ENCODE data around the gene PRMT5.

Gene PRMT5

DNA sequence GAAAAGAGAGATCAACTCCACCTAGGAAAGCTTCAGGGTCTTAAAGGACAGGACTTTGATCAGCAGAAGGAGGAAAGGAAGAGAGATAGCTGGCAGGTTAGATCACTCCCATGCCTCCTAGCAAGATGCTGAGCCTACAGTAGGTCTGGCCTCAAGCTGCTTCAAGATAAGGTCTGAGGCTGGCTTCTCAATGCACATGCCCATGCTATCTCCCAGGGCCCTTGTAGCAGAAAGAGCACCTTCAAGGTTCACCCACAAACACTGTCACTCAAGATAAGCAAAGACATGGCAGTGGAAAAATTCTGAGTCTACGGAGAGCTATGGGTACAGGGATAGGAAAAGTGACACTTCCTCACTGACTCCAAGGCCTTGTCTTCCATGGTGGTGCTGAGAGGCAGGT is 31.8 kb downstream of the PRMT5 start:
- no peak for DNase-seq (ENCODE audit: low read depth)

DNA sequence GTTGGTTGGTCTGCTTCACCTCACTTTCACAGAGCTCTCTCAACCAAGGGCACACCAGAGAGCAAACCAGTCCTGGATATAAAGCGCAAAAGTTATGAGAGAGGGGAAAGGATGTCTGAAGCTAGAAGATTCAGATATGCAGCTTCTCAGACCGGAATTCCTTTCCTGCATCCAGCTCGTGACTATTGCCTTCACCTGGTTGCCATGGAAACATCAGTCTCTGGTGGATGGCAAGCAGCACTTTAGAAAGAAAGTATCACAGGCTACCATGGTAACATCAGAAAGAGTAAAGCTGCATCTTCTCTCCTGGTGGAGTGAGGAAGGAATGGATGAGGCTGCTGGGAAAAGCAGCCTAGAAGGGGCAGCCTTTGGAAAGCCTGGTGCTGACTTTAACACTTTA is 32.4 kb downstream of the PRMT5 start:
- DNase-seq (ENCODE audit: low read depth): no peak

- DNase-seq (ENCODE audit: low read depth): no peak
Observed at GRCh38 chr14:22896356-22896755, 32.8 kb downstream of the PRMT5 start.

- DNase-seq (ENCODE audit: low read depth): no peak
Observed at GRCh38 chr14:22895402-22895801, 33.8 kb downstream of the PRMT5 start.

DNA sequence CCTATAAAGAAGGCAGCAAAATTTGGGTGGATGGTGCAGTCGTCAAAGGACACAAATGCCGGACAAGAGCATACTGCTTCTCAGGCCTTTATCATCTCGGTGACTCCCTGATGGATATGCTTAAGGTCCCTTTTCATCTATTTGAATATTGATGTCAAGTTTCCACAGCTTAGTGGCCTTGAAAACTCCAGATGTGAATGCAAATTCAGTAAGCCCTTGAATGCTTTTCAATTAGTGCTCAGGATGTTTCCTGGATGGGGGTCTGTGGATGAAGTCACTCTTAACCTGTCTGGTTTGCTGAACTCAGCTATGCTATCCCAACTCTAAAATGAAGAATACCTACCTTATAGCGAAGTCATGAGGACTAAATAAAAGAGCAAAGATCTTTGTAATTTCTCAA is 35.5 kb downstream of the PRMT5 start:
- DNase-seq (ENCODE audit: low read depth): no peak

- DNase-seq (ENCODE audit: low read depth): no peak
Observed at GRCh38 chr14:22892488-22892887, 36.7 kb downstream of the PRMT5 start.

GRCh38 chr14:22890416-22890815 is 38.8 kb downstream of the PRMT5 start:
- no peak for DNase-seq (ENCODE audit: low read depth)

DNA sequence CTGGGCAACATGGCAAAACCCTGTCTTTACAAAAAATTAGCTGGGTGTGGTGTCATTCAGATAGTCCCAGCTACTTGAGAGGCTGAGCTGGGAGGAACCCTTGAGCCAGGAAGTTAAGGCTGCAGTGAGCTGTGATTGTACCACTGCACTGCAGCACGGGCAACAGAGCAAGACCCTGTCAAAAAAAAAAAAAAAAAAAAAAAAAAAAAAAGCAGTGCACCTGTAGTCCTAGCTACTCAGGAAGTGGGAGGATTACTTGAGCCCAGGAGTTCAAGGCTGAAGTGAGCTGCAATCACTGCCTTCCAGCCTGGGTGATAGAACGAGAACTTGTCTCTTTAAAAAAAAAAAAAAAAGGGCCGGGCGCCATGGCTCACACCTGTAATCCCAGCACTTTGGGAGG is 40.5 kb downstream of the PRMT5 start:
- DNase-seq (ENCODE audit: low read depth): no peak

- no peak for DNase-seq (ENCODE audit: low read depth)
Observed at GRCh38 chr14:22887990-22888378, 41.2 kb downstream of the PRMT5 start.

- peak; percentile 17 for DNase-seq (ENCODE audit: low read depth)
Observed at GRCh38 chr14:22887260-22887989, 41.8 kb downstream of the PRMT5 start.

DNA sequence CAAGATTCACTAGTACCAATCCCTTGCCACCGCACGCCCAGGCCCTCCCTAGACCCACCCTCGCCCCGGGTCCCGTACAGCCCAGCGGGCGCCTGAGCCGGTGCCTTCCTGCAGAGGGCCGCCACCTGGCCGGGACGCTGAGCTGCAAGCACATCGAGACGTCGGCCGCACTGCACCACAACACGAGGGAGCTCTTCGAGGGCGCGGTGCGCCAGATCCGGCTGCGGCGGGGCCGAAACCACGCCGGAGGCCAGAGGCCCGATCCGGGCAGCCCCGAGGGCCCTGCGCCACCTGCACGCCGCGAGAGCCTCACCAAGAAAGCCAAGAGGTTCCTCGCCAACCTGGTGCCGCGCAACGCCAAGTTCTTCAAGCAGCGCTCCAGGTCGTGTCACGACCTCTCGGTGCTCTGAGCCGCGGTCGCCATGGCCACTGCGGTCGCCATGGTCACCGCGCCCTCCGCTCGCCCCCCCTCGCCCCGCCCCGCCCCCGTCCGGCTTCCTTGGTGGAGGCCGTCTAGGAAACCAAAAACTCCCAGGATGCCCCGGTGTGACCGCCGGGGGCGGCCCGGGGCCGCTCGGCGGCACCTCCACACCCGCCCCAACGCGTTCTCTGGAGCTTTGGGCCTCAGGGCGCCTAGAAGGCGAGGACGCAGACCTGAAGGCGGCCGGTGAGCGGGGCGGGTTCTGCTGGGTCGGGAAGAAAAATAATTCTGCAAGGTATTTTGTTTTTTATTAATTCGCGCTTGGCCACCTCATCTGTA is 42.5 kb downstream of the PRMT5 start:
- DNase-seq (ENCODE audit: low read depth): peak; percentile 75

DNA sequence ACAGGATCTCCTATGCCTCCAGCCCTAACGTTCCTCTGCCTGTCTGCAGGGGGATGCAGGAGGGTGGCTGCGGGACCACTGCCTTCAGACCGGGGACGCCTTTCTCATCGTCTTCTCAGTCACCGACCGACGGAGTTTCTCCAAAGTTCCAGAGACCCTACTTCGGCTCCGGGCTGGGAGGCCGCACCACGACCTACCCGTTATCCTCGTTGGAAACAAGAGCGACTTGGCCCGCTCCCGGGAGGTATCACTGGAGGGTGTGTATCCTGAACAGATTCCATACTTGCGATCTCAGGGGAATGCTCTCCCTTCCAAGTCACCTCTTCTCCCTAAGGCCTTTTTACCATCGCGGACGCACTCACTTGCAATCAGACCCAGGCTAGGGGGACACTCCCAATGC is 43.2 kb downstream of the PRMT5 start:
- DNase-seq (ENCODE audit: low read depth): no peak

- DNase-seq (ENCODE audit: low read depth): no peak
Observed at GRCh38 chr14:22884738-22885523, 44.2 kb downstream of the PRMT5 start.

- DNase-seq (ENCODE audit: low read depth): no peak
Observed at GRCh38 chr14:22884076-22884737, 45.0 kb downstream of the PRMT5 start.

GRCh38 chr14:22883173-22883976 is 45.8 kb downstream of the PRMT5 start, which contains the start of gene REM2:
REM2 (plus strand) TSS chr14:22883222; CDS start chr14:22883288, 66 bp downstream.
- no peak for DNase-seq (ENCODE audit: low read depth)

DNA sequence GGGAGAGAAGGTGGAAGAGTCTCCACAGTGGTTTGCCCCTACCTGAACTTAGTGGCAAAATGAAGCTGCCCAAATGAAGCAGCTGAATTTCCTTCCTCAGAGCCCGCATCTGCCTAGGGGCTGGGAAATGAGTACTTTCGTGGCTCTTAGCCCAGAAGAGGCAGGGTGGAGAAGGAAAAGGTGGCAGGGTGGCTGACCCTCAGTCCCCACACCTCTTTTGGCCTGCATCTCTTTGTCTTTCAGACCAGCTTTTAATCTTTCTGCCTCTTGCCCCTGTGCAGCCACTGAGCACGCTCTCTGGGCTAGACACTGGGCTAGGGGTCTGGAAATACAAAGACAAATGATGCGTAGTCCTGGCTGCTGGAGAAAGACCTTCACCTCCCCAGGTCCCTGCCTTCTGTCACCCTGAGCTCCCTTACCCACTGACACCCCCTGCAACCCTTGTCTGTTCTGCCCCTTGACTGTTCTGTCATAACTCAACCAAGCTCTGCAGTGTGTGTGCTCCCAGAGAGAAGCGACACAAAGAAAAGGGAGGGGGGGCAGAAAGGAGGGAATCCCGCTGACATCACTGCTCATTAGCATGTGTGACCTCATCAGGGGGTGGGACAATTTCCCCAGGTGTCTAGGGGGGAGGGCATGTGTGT is 46.5 kb downstream of the PRMT5 start:
- no peak for DNase-seq (ENCODE audit: low read depth)

DNA sequence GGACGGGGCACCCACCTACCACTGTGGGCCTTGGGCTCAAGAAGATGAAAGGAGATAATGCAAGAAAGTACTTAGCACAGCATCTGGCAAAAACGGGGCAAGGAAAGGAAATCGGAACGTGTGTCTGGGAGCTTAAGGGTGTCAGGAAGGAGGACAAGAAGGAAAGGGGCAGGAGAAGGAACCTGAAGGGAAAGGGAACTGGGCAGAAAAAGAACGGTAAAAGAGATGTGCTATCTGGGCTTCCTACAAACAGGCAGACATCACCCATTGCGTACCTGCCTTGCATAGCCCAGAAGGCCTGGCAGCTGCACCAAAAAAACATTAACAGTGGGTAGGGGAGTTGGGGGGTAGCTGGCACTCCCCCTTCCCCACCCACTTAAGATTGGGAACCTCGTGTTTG is 47.1 kb downstream of the PRMT5 start:
- DNase-seq (ENCODE audit: low read depth): no peak

- no peak for DNase-seq (ENCODE audit: low read depth)
Observed at GRCh38 chr14:22878271-22879246, 50.6 kb downstream of the PRMT5 start.

- no peak for DNase-seq (ENCODE audit: low read depth)
Observed at GRCh38 chr14:22877000-22877501, 52.1 kb downstream of the PRMT5 start.
